ENCODE measurements around the gene CABCOCO1.

GRCh38 chr10:61796785-61797184 lies 134.1 kb downstream of the CABCOCO1 start:
- TF ChIP-seq CTCF (IDR thresholded peaks at IDR 0.05) (no peak), POLR2A (IDR thresholded peaks at IDR 0.05) (no peak), EP300 (IDR thresholded peaks at IDR 0.05) (no peak)
